SK-N-SH treated with all-trans-retinoic acid at 6 μM for 48 hours (cell line): Measurements from ENCODE around the gene UBE2L6.

Source experiments
- ATAC-seq: fragments of 200-7000 bp; cut with Tn5 transposase; 3 replicates; pipeline ENCODE4 v1.9.1; 2020; ENCODE audit warnings: mild to moderate bottlenecking, moderate library complexity
- ARNTL ChIP-seq: fragments of 450-650 bp; formaldehyde crosslinking; IDR thresholded peaks from 2 replicates; pipeline ENCODE4 v1.5.0; 2020; ENCODE audit warnings: low read depth, mild to moderate bottlenecking, moderate library complexity, borderline replicate concordance
- BACH2 ChIP-seq: fragments of 250-450 bp; sonication (Bioruptor Pico); IDR thresholded peaks from 2 replicates; pipeline ENCODE4 v1.9.0; 2021; ENCODE audit warnings: mild to moderate bottlenecking, borderline replicate concordance
- CSDC2 ChIP-seq: fragments of 250-450 bp; sonication (Bioruptor Pico); IDR thresholded peaks from 2 replicates; pipeline ENCODE4 v1.5.0; 2020; ENCODE audit warnings: mild to moderate bottlenecking, moderate library complexity
- CSRNP3 ChIP-seq: fragments of 250-450 bp; sonication (Bioruptor Pico); IDR thresholded peaks from 2 replicates; pipeline ENCODE4 v1.5.1; 2021; ENCODE audit warnings: mild to moderate bottlenecking, moderate library complexity
- ESRRG ChIP-seq: fragments of 250-450 bp; sonication (Bioruptor Pico); IDR thresholded peaks from 2 replicates; pipeline ENCODE4 v1.6.1; 2021; ENCODE audit warnings: mild to moderate bottlenecking
- GLIS3 ChIP-seq: fragments of 250-450 bp; sonication (Bioruptor Pico); IDR thresholded peaks from 2 replicates; pipeline ENCODE4 v1.5.0; 2020; ENCODE audit warnings: mild to moderate bottlenecking, moderate library complexity
- ISL1 ChIP-seq: fragments of 250-450 bp; sonication (Bioruptor Pico); IDR thresholded peaks from 2 replicates; pipeline ENCODE4 v2.1.2; 2022; ENCODE audit warnings: mild to moderate bottlenecking, moderate library complexity
- OSR1 ChIP-seq: fragments of 250-450 bp; sonication (Bioruptor Pico); IDR thresholded peaks from 2 replicates; pipeline ENCODE4 v1.8.0; 2022; ENCODE audit warnings: moderate library complexity, mild to moderate bottlenecking, inconsistent platforms
- PATZ1 ChIP-seq: fragments of 250-450 bp; sonication (Bioruptor Pico); IDR thresholded peaks from 2 replicates; pipeline ENCODE4 v1.8.0; 2020; ENCODE audit warnings: mild to moderate bottlenecking, moderate library complexity, borderline replicate concordance
- PPARA ChIP-seq: fragments of 250-450 bp; sonication (Bioruptor Pico); IDR thresholded peaks from 2 replicates; pipeline ENCODE4 v1.5.0; 2020; ENCODE audit warnings: mild to moderate bottlenecking, borderline replicate concordance
- RARB ChIP-seq: fragments of 250-450 bp; sonication (Bioruptor Pico); IDR thresholded peaks from 2 replicates; pipeline ENCODE4 v1.8.0; 2021; ENCODE audit warnings: mild to moderate bottlenecking, moderate library complexity
- SNAI2 ChIP-seq: fragments of 250-450 bp; sonication (Bioruptor Pico); IDR thresholded peaks from 2 replicates; pipeline ENCODE4 v1.5.0; 2020; ENCODE audit warnings: mild to moderate bottlenecking, moderate library complexity
- TCF4 ChIP-seq: fragments of 250-450 bp; sonication (Bioruptor Pico); IDR thresholded peaks from 2 replicates; pipeline ENCODE4 v1.8.0; 2021; ENCODE audit warnings: mild to moderate bottlenecking, moderate library complexity, borderline replicate concordance
- TSHZ2 ChIP-seq: fragments of 250-450 bp; sonication (Bioruptor Pico); IDR thresholded peaks from 2 replicates; pipeline ENCODE4 v1.5.0; 2020; ENCODE audit warnings: mild to moderate bottlenecking, moderate library complexity
- ZC3H10 ChIP-seq: fragments of 250-450 bp; sonication (Bioruptor Pico); IDR thresholded peaks from 2 replicates; pipeline ENCODE4 v1.5.1; 2021; ENCODE audit warnings: mild to moderate bottlenecking, moderate library complexity
- ZFP3 ChIP-seq: fragments of 250-450 bp; sonication (Bioruptor Pico); IDR thresholded peaks from 2 replicates; pipeline ENCODE4 v1.5.0; 2020; ENCODE audit warnings: mild to moderate bottlenecking, moderate library complexity
- ZFP30 ChIP-seq: fragments of 450-650 bp; formaldehyde crosslinking; IDR thresholded peaks from 2 replicates; pipeline ENCODE4 v1.5.0; 2022; ENCODE audit warnings: mild to moderate bottlenecking, moderate library complexity
- ZNF565 ChIP-seq: fragments of 450-650 bp; formaldehyde crosslinking; conservative IDR thresholded peaks from 2 replicates; pipeline ENCODE4 v1.5.0; 2020; ENCODE audit warnings: low read depth, mild to moderate bottlenecking, moderate library complexity
- ZNF70 ChIP-seq: fragments of 450-650 bp; formaldehyde crosslinking; IDR thresholded peaks from 2 replicates; pipeline ENCODE4 v1.5.0; 2020; ENCODE audit warnings: mild to moderate bottlenecking, moderate library complexity
- ZNF8 ChIP-seq: fragments of 450-650 bp; formaldehyde crosslinking; IDR thresholded peaks from 2 replicates; pipeline ENCODE4 v1.5.0; 2020; ENCODE audit warnings: mild to moderate bottlenecking, moderate library complexity
- TF ChIP-seq, protein P1 (sequence below): fragments of 250-450 bp; sonication (Bioruptor Pico); IDR thresholded peaks from 2 replicates; pipeline ENCODE4 v1.8.0; 2021; ENCODE audit warnings: low read depth, mild to moderate bottlenecking, moderate library complexity, borderline replicate concordance

Gene UBE2L6

DNA sequence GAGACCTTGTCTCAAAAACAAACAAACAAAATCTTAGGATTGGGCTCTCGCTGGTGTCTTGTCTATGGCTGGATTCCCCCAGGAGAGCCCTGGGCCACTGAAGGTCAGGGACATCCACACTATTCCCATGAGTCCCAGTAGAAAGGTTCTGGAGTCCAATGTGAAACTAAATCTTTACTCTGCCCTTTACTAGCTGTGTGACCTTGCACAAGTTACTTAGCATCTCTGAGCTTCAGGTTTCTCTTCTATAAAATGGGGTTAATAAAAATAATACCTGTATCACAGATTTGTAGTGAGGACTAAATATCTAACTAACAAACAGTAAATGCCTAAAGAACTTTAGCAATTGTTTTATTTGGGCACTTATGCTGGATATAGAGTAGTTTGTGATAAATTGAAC lies 61.0 kb downstream of the UBE2L6 start (continued):
- TF ChIP-seq GLIS3 (CRISPR knock-in tag): no peak
- TF ChIP-seq, all 23 proteins: peak for 0

DNA sequence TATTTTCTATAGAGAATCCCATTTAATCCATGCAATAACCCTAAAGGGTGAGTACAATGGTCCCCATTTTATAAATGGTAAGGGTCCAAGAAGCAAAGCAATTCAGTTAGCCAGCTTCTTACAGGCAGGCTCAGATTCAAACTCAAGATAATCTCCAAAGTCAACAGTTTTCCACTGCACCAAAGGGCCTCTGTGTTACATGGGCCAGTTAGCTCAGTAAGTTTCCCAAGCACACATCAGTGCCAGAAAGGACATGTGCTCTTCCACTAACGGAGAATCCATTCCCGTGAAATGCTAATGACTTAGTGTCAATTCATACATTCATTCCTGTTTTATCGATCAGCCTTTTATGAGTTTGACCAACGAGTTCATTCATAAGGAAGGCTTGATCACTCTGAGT lies 63.0 kb downstream of the UBE2L6 start:
- no peak for ATAC-seq

DNA sequence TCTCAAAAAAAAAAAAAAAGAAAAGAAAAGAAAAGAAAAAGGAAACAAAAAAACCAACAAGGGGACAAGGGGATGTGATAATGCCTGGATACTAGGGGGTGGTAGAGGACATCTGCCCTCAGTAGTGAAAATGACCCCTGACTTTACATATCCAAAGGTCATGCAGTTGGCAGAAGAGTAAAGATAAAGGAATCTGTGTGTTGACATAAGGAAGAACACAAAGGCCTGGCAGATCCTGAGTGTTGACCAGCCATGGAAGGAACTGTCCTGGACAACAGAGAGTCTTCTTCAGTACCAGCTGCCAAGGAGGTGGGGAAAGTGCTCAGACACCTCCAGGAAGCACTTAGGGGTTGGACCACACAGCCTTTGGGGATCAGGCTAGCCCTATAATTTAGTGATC lies 64.6 kb downstream of the UBE2L6 start:
- no peak for ATAC-seq

More for the DNA sequence above, 63.0 kb downstream of the UBE2L6 start:
- TF ChIP-seq CSDC2 (no peak), BACH2 (CRISPR knock-in tag) (no peak), TSHZ2 (CRISPR knock-in tag) (no peak), ZNF70 (CRISPR knock-in tag) (no peak), ZC3H10 (CRISPR knock-in tag) (no peak), PATZ1 (CRISPR knock-in tag) (no peak), CSRNP3 (CRISPR knock-in tag) (no peak), ZNF8 (CRISPR knock-in tag) (no peak), PPARA (CRISPR knock-in tag) (no peak), ZFP30 (CRISPR knock-in tag) (no peak), ARNTL (CRISPR knock-in tag) (no peak), ISL1 (no peak), ZNF565 (no peak), SNAI2 (CRISPR knock-in tag) (no peak), RARB (CRISPR knock-in tag) (no peak), ZFP3 (CRISPR knock-in tag) (no peak), OSR1 (CRISPR knock-in tag) (no peak), ESRRG (CRISPR knock-in tag) (no peak), TCF4 (no peak)
- TF ChIP-seq, protein P1, sequence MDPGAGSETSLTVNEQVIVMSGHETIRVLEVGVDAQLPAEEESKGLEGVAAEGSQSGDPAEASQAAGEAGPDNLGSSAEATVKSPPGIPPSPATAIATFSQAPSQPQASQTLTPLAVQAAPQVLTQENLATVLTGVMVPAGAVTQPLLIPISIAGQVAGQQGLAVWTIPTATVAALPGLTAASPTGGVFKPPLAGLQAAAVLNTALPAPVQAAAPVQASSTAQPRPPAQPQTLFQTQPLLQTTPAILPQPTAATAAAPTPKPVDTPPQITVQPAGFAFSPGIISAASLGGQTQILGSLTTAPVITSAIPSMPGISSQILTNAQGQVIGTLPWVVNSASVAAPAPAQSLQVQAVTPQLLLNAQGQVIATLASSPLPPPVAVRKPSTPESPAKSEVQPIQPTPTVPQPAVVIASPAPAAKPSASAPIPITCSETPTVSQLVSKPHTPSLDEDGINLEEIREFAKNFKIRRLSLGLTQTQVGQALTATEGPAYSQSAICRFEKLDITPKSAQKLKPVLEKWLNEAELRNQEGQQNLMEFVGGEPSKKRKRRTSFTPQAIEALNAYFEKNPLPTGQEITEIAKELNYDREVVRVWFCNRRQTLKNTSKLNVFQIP (CRISPR knock-in tag): no peak

More for the DNA sequence above, 64.6 kb downstream of the UBE2L6 start:
- no peak for TF ChIP-seq ZNF565
- TF ChIP-seq PATZ1 (CRISPR knock-in tag): no peak
- no peak for TF ChIP-seq ESRRG (CRISPR knock-in tag)
- TF ChIP-seq GLIS3 (CRISPR knock-in tag): no peak
- no peak for TF ChIP-seq ZNF70 (CRISPR knock-in tag)
